Measurements from ENCODE around the gene LYRM2.

LYRM2 gene

DNA sequence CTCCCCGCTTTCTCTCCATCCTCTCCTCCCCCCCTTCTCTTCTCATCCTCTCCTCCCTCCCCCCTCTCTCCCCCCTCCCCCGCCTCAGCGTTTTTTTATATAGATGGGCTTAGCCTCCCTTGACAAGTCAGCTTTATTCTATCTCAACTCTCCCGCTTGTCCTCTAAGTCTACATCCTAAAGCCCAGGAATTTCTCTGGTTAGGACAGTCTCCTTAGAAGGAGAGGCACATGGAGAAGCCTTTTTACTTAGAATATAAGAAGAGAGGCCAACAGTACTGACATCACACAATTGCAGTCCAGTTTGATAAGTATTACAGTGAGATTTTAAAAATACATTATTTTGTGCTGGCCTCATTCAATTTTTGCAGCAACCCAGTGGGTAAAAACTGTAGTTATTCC, 83.5 kb downstream of the LYRM2 start:
- no peak for ATAC-seq

DNA sequence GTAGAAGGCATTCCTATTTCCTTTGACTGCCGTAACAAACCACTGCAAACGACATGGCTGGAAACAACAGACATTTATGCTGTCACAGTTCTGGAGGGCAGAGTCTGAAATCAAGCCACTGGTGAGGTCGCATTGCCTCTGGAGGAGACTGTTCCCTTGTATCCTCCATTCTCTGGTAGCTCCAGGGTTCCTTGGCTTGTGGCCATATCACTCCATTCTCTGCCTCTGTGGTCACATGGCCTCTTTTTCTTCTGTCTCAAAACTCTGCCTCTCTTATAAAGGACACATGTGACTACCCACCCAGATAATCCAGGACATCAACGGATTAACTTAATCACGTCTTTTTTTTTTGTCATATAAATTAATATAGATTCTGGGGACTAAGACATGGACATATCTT, 84.4 kb downstream of the LYRM2 start:
- DNase-seq (no peak), ATAC-seq (no peak)

More for the DNA sequence above, 83.5 kb downstream of the LYRM2 start:
- DNase-seq = no peak

DNA sequence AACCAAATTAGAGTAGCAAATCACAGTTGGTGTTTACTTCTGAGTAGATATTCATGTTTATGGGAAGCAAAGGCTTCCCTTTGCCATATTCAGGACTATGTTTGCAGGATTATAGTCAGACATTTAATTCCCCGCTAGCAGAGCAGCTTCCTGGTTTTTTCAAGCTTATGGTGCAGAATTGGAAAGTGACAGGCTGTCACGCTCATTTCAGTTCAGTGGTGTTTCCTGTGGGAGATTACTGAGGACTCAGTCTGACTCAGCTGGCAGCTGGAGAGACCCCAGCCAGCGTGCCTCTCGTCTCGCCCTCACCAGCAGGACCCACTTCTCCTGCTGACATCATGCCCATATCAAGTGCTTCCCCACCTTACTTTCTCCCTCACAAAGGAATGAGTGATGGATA, 85.1 kb downstream of the LYRM2 start:
- no peak for ATAC-seq

DNA sequence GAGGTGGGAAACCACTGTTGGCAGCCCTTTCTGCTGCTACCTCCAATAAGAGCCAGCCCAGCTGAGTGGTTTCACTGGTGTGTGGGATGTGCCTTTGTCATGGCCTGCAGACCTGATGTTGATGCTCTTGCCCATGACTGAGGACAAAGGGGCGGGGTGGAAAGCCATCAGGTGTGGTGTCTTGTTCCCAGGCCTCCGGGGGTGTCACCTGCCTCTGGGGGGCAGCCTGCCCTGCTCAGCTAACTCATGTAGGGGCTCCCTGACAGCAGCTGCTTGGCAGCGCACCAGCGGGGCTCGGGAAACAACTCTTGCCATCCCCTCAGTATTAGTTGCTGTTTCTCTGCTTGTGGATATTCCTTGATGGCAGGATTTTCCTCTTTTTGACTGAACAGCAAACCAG, 91.3 kb downstream of the LYRM2 start:
- no peak for DNase-seq
- no peak for ATAC-seq

More for the DNA sequence above, 85.1 kb downstream of the LYRM2 start:
- DNase-seq = no peak

DNA sequence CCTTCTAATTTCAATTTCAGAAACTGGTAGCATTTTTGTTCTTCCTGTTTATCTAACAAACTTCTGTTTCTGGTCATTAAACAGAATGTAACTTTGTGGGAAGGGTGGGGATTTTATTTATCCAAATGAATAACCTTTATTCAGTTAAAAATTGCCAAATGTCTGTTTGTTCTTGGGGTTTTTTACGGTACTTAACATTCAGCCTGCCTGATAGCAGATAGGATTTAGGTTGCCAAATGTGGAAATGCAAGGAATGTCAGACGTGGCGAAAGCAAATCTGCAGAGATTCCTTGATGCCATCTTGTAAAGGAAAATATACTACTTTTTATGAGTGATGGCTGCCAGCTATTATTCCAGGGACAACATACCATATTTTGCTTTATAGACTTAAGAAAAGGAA, 95.7 kb downstream of the LYRM2 start:
- DNase-seq = no peak

DNA sequence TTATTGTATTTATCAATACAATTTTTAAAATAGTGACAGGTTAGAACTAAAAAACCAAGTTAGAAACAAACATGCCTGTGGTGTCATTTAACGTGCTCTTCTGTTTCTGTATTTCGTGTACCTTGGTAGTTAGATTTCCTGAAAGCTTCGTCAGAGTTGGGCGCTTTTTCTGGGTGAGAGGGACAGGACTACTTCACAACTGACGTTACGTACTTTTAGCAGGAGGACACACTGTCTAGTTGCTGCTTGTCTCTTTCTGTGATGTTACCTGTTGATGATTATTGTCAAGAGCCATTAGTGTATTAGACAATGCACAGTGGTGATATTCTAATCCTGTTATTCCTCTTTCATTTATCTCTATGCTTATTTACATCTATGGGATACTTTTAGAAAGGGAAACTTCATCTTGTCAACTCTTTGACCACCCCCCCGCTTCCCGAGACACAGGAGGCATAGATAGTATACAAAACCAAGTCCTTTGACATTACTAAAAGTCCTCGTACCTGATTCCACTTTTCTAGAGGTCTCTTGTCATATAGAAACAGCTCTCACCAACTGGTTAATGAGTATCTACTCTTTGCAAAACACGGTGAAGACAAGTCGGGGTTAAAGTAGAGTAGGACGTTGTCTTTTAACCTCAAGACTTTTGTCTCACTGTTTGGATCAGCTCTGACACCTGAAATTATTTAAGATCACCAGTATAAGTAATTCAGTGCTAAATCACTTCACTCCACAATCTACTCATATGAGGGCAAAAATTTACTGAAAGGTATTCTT, 96.3 kb downstream of the LYRM2 start:
- no peak for DNase-seq
- no peak for ATAC-seq

More for the DNA sequence above, 95.7 kb downstream of the LYRM2 start:
- no peak for ATAC-seq

DNA sequence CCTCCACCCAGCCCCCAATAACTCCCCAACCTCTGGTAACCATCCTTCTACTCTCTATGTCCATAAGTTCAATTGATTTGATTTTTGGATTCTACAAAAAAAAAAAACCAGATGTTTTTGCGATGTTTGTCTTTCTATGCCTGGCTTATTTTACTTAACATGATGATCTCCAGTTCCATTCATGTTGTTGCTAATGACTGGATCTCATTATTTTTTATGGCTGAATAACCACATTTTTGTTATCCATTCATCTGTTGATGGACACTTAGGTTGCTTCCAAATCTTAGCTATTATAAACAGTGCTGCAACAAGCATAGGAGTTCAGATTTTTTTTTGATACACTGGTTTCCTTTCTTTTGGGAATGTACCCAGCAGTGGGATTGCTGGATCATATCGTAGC, 98.8 kb downstream of the LYRM2 start:
- DNase-seq (no peak), ATAC-seq (no peak)

DNA sequence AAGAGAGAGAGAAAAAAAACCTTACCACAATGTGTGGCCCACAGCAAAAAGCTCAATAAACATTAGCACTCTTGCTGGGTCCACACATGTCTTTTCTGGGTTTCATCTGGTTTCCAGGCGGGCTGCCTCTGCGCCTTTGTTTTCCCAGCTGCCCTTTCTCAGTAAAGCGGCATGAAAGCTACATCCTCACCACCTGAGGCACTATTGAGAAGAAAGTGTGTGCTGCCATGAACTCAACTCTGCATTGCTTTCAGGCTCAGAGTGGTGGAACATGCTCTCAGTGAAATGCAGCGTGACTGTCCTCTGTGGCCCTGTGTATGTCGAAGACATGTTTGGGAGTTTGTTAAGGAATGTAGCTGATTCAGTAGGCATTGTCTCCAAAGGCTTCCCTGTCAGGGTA, 102.3 kb downstream of the LYRM2 start:
- ATAC-seq (no peak), DNase-seq (no peak)

DNA sequence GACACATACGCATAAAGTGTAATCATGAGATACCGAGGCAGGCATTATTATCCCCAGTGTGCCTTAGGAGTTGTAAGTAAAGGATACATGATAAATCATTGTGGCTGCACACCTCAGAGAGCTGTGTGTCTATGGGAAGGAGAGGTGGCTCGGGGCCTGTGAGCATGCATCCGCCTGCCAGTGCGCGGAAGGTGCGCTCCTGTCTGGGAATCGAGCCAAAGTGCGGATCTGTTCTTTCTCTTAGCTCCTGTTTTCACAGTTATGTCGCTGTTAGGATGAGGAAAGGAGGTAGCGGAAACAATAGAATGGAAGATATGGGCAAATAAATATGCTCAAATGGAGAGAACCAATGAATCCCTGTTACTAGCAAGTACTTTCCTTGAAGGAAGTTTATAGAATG, 107.6 kb downstream of the LYRM2 start:
- ATAC-seq (no peak), DNase-seq (no peak)

DNA sequence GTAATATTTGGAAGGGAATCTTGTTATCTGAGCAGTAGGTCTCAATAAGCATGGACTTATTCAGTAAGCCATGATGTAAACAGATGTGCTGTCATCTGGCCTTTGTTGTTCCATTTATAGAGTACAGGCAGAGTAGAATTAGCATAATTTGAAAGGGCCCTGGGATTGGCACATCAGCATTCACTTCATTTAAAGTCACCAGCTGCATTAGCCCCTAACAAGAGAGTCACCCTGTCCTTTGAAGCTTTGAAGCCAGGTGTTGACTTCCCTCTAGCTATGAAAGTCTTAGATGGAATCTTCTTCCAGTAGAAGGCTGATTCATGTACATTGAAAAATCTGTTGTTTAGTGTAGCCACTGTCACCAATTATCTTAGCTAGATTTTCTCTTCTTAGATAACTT, 109.7 kb downstream of the LYRM2 start:
- DNase-seq (no peak), ATAC-seq (no peak)

DNA sequence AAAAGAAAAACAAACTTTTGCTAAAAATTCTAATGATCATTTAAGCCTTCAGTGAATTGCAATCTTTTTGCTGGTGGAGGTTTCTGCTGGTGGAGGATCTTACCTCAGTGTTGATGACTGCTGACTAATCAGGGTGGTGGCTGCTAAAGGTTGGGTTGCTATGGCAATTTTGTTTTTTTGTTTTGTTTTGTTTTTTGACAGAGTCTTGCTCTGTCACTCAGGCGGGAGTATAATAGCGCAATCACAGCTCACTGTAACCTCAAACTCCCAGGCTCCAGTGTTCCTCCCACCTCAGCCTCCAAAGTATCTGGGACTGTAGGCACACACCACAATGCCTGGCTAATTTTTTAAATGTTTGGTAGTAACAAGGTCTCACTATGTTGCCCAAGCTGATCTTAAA, 110.9 kb downstream of the LYRM2 start:
- DNase-seq (no peak), ATAC-seq (no peak)

DNA sequence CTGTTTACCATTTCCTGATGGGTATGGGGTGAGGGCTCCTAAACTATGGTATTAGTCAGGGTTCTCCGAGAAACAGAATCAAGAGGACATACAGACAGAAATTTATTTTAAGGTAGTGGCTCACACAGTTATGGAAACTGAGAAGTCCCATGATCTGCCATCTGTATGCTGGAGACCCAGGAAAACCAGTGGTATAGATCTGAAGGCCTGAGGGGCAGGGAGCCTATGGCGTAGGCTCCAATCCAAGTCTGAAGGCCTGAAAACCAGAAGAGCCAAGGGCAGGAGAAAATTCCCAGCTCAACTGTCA, 112.0 kb downstream of the LYRM2 start:
- DNase-seq (no peak), ATAC-seq (no peak)

DNA sequence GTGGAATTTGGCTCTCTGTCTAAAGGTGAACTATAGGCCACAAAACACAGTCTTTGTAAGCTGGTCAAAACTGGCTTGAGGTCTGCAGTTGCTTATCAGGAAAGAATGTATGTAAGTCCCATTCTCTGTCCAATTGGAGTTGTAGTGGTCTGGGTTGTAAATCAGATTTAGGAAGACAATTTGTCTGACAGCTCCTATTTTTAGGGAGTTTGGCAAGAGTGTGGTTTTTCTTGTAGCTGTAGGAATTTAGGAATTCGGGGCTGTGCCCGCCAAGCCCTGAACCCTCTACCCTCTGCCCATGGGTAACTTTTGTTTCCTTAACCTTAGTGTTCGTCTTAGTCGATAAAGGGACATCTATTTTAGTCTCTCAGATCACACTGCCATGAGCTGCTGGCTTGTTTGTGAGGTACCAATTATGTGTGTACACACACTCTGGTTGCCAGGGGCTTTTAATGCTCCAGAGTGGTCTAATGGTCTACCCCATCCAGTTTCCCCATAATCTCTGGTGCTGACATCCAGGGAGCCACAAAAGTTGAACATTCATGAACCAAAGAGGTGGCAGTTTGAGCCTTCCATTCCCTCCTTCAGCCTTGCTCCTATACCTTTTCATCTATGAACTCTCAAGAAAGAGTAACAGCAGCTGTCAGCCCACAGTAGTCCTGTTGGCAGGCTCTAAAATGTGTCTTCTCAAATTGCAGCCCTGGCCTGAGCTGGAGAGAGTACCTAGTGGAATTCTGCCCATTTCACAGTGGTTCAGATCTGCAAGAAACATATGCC, 112.6 kb downstream of the LYRM2 start:
- DNase-seq = no peak
- no peak for ATAC-seq

DNA sequence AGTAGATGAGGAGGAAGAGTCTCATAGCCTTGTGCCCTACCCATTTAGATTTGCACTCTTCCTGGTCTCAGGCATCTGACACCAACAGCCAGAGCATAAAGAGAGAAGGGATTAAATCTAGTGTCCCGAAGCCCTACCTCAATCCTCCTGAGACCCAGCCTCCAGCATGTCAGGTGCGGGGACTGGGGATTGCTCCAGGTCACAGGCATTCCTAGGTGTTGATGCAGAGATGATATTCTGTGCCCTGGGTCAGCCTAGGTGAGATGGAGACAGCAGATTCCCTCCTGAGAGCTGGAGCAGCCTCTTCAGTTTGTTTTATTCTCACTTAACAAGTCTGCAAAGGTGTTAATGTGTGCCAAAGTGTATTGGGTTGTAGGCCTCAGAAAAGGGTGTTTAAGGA, 115.8 kb downstream of the LYRM2 start:
- no peak for ATAC-seq
- DNase-seq = no peak

DNA sequence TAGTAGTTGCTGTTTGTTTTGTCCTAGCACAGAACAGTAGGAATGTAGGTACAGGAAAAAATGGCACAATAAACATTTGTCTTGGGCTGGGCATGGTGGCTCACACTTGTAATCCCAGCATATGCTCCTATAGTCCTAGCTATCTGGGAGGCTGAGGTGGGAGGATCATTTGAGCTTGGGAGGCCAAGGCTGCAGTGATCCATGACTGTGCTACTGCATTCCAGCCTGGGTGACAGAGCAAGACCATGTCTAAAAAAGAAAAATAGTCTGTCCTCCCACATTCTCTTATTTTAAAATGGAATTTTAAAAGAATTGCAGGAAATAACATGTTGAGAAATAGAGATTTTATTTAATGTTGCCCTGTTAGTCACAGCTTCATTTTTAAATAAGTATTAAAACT, 117.8 kb downstream of the LYRM2 start:
- DNase-seq (no peak), ATAC-seq (no peak)

DNA sequence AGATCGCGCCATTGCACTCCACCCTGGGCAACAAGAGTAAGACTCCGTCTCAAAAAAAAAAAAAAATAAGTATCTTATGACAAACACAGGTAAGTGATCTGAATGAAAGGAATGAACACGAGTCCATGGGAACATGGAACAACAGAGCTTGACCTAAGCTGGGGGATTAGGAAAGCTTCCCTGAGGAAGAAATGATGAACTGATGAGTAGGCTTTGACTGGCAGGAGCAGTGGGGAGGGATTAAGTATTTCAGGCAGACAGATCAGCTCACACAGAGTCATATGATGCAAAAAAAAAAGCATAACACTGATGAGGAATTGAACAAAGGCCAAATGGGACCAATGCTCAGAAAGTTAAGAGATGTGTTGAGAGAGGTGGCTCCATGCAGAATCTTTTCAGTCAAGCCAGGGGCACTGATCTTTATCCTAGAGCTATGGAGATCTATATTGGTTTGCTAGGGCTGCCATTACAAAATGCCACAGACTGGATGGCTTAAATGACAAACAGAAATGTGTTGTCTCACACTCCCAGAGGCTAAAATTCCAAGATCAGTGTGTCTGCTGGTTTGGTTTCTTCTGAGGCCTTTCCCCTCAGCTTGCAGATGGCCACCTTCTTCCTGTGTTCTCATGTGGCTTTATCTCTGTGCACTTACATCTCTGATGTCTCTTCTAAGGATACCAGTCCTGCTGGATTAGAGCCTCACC, 120.0 kb downstream of the LYRM2 start:
- DNase-seq (no peak), ATAC-seq (no peak)
